GM12872 (cell line): ENCODE measurements around the gene TCF23.

Experiments
- CTCF ChIP-seq: IDR thresholded peaks from 3 replicates; pipeline ENCODE4 v1.5.1; 2011; ENCODE audit warnings: low read depth, mild to moderate bottlenecking, low read length, moderate library complexity; ENCODE audit not compliant: insufficient read depth

The TCF23 gene

GRCh38 chr2:27170581-27171337 lies 22.0 kb downstream of the TCF23 start:
- TF ChIP-seq CTCF: no peak

DNA sequence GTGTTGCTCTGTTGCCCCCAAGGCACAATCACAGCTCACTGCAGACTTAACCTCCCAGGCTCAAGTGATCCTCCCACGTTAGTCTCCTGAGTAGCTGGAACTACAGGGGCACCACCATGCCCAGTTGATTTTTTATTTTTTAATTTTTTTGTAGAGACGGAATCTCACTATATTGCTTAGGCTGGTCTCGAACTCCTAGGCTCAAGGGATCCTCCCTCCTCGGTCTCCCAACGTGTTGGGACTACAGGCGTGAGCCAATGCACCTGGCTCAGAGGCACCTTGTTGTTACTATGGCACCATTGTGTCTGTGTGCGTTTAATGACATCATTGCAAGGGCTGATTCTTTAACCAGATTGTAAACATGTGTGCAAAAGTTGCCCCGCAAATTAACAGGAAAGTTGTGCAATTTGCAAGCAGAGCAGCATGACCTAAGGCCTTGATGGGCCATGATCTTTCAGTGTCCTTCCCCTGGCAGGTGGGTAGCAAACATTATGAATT lies 22.6 kb downstream of the TCF23 start:
- no peak for TF ChIP-seq CTCF

DNA sequence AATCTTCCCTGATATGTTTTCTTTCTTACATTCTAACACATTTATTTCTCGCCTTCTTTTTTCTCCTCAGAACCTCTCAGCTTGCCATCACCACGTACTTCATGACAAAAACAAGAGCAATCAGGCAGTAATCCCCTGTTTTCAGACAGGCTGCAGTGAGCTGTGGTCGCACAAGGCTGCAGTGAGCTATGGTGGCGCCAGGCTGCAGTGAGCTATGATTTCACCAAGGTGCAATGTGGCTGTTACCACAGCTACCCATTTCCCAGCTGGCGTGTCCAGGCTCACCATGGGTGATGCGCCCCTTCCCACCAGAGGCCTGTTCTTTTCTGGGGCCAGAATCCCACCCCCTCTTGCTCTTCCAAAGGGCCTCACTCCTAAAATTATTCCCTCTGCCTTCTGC lies 25.8 kb downstream of the TCF23 start:
- TF ChIP-seq CTCF: no peak

DNA sequence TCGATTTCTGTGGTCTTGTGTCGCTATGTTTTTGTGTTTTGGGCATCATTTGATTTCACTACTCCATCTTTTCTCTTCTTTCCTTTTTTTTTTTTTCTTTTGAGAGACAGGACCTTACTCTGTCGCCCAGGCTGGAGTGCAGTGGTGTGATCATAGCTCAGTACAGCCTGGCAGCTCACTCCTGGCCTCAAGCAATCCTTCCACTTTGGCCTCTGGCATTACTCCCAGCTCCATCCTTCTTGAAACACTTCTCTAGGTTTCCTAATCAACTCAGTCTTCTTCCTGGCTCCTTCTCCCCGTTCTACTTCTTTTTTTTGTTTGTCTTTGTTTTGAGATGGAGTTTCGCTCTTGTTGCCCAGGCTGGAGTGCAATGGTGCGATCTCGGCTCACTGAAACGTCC lies 26.5 kb downstream of the TCF23 start:
- TF ChIP-seq CTCF: no peak

- no peak for TF ChIP-seq CTCF
These were observed 28.9 kb downstream of the TCF23 start for GRCh38 chr2:27177441-27178351.

DNA sequence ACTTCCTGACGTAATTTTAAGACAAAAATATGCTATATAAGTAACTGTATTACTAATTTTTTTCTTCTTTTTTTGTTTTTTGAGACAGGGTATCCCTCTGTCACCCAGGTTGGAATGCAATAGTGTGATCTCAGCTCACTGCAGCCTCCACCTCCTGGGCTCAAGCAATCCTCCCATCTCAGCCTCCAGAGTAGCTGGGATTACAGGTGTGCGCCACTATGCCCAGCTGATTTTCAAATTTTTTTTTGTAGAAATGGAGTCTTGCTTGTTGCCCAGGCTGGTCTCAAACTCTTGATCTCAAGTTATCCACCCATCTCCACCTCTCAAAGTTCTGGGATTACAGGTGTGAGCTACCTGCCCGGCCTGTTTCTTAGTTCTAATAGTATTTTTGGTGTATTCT lies 29.7 kb downstream of the TCF23 start:
- no peak for TF ChIP-seq CTCF

GRCh38 chr2:27179344-27180000 lies 30.7 kb downstream of the TCF23 start:
- no peak for TF ChIP-seq CTCF
